HepG2 (cell line): ENCODE results near the gene SQSTM1. TPM values are rescaled to one million over a fixed set of nuclear protein-coding genes. Genes with fewer than 3 reads are reported as not detected.

Experiments used
- ATAC-seq: fragments of 200-7000 bp; cut with Tn5 transposase; 3 replicates; pipeline ENCODE4 v1.9.1; 2020; ENCODE audit warnings: mild to moderate bottlenecking, moderate library complexity
- BruUV-seq: library from RNA; stranded (reverse); fragments of 400-500 nt; replicated peaks from 2 replicates; lab custom pipeline; 2021; lab: Mats Ljungman, UMichigan
- CTCF ChIA-PET: fragments of 300-600 bp; formaldehyde crosslinking; extraction: SDS; loops from one replicate; lab custom pipeline; 2021; ENCODE audit warnings: low total read pairs, inconsistent platforms, low intra/inter-chr PET ratio; lab: Yijun Ruan, JAX
- POLR2A ChIA-PET: fragments of 350-600 bp; sonication (Branson Sonifier 250); formaldehyde crosslinking; loops from one replicate; lab custom pipeline; 2020; ENCODE audit warnings: antibody characterized with exemption, inconsistent platforms; lab: Yijun Ruan, JAX
- DNase-seq: peaks from one replicate; pipeline ENCODE4 v3.0.0-alpha.2; 2015; ENCODE audit warnings: low spot score
- FAIRE-seq: peaks from 3 replicates; lab custom pipeline; 2011; peaks lifted over from hg19 to GRCh38; lab: Jason Lieb, UNC
- H2AFZ ChIP-seq: one replicate; pipeline ENCODE4 v1.6.1; 2011; ENCODE audit warnings: low read length, inconsistent platforms
- H3K27ac ChIP-seq: fragments of 300-600 bp; 3 replicates; pipeline ENCODE4 v1.8.0; 2011; ENCODE audit warnings: mixed run types, mild to moderate bottlenecking, mixed read lengths, low read length, inconsistent platforms; ENCODE audit not compliant: insufficient read depth; ENCODE audit errors: extremely low read length
- H3K27me3 ChIP-seq, 2 experiments: fragments of 200-600 bp in 1 of 2; 2 replicates in 1 of 2; 3 replicates in 1 of 2; pipeline versions ENCODE4 v1.6.0 to v1.8.0; 2011; ENCODE audit warnings: low read length in 2 of 2, mild to moderate bottlenecking in 2 of 2, moderate library complexity in 2 of 2, inconsistent platforms in 1 of 2; ENCODE audit not compliant: insufficient read depth in 2 of 2, control insufficient read depth in 1 of 2
- H3K36me3 ChIP-seq, 2 experiments: fragments of 200-600 bp in 1 of 2; replicated peaks in 1 of 2; 2 replicates in 1 of 2; 3 replicates in 1 of 2; pipeline versions ENCODE4 v1.5.1 to v1.8.0; 2011; ENCODE audit warnings: low read length in 2 of 2, inconsistent platforms in 1 of 2; ENCODE audit not compliant: insufficient read depth in 2 of 2, control insufficient read depth in 1 of 2
- H3K4me1 ChIP-seq: 2 replicates; pipeline ENCODE4 v1.5.1; 2012; ENCODE audit warnings: low read length, inconsistent platforms; ENCODE audit not compliant: insufficient read depth
- H3K4me2 ChIP-seq: 2 replicates; pipeline ENCODE4 v1.6.0; 2011; ENCODE audit warnings: low read depth, low read length, inconsistent platforms
- H3K4me3 ChIP-seq, 3 experiments: fragments of 200-600 bp in 1 of 3; sonication (generic), shearing (Covaris generic) in 1 of 3; replicated peaks in 1 of 3; 2 replicates each; pipeline ENCODE4 v1.5.1; 2011 to 2016; ENCODE audit warnings: low read length in 3 of 3, inconsistent platforms in 2 of 3, low read depth in 2 of 3, mild to moderate bottlenecking in 2 of 3, control low read depth in 1 of 3, mixed read lengths in 1 of 3; ENCODE audit not compliant: insufficient read depth in 1 of 3
- H3K79me2 ChIP-seq: one replicate; pipeline ENCODE4 v1.6.1; 2011; ENCODE audit warnings: low read length, inconsistent platforms; ENCODE audit not compliant: insufficient read depth
- H3K9ac ChIP-seq: 2 replicates; pipeline ENCODE4 v1.6.0; 2011; ENCODE audit warnings: mild to moderate bottlenecking, low read depth, low read length, inconsistent platforms; ENCODE audit not compliant: insufficient read depth
- H3K9me3 ChIP-seq: 2 replicates; pipeline ENCODE4 v1.5.1; 2012; ENCODE audit warnings: mild to moderate bottlenecking, low read length
- H4K20me1 ChIP-seq: 2 replicates; pipeline ENCODE4 v1.6.0; 2011; ENCODE audit warnings: inconsistent platforms, mild to moderate bottlenecking, low read length, moderate library complexity; ENCODE audit not compliant: insufficient read depth
- BRCA1 ChIP-seq: sonication (generic); formaldehyde crosslinking; IDR thresholded peaks from 2 replicates; pipeline ENCODE4 v1.4.0; 2020; ENCODE audit warnings: missing genetic modification reagents
- HNRNPK ChIP-seq: fragments of 200-400 bp; formaldehyde crosslinking; IDR thresholded peaks from 2 replicates; pipeline ENCODE4 v1.6.1; 2018; ENCODE audit warnings: low read length, low read depth, moderate library complexity, mild to moderate bottlenecking; ENCODE audit not compliant: poor library complexity, severe bottlenecking
- MYNN ChIP-seq: sonication (generic); formaldehyde crosslinking; IDR thresholded peaks from 2 replicates; pipeline ENCODE4 v1.4.0; 2020; ENCODE audit warnings: mild to moderate bottlenecking, low read depth, missing genetic modification reagents
- NFKB2 ChIP-seq: sonication (generic); formaldehyde crosslinking; IDR thresholded peaks from 2 replicates; pipeline ENCODE4 v1.4.0; 2020; ENCODE audit warnings: missing genetic modification reagents, borderline replicate concordance
- SAP130 ChIP-seq: IDR thresholded peaks from 2 replicates; pipeline ENCODE4 v1.6.1; 2016; ENCODE audit warnings: low read depth
- TSC22D2 ChIP-seq: sonication (generic); formaldehyde crosslinking; IDR thresholded peaks from 2 replicates; pipeline ENCODE4 v1.5.1; 2020; ENCODE audit warnings: missing genetic modification reagents, mild to moderate bottlenecking, borderline replicate concordance
- ZKSCAN1 ChIP-seq: fragments of 150-350 bp; IDR thresholded peaks from 2 replicates; pipeline ENCODE4 v1.6.1; 2014; ENCODE audit warnings: low read length
- ZNF121 ChIP-seq: sonication (generic); formaldehyde crosslinking; IDR thresholded peaks from 2 replicates; pipeline ENCODE4 v1.5.0; 2020; ENCODE audit warnings: mild to moderate bottlenecking, missing genetic modification reagents
- ZNF879 ChIP-seq: sonication (generic); formaldehyde crosslinking; IDR thresholded peaks from 2 replicates; pipeline ENCODE4 v1.8.1; 2023; ENCODE audit warnings: missing genetic modification reagents
- WGBS: methylation state at CpG from one replicate; pipeline ENCODE4 v1.1.6; 2017; ENCODE audit warnings: low lambda C conversion rate; 5-methylcytosine and 5-hydroxymethylcytosine counted together
- in situ Hi-C: cut with HindIII; loops from 2 replicates; pipeline ENCODE4 v1.10.0; 2017; ENCODE audit warnings: low pct_unique_long_range_greater_than_20kb; ENCODE audit not compliant: extremely low pct_ligation_motif_present
- intact Hi-C: fragments of 100-400 bp; cut with micrococcal nuclease; formaldehyde crosslinking; loops from one replicate; pipeline ENCODE4 v1.10.0; 2022; ENCODE audit not compliant: unreplicated experiment
- polyA plus RNA-seq, 8 experiments: library from polyadenylated mRNA; depleted of rRNA in 3 of 8; stranded (reverse) in 7 of 8; unstranded in 1 of 8; fragments of >200 nt; fragmentation: Illumina TruSeq in 4 of 8; extraction: Trizol in 4 of 8; gene quantifications; 2 replicates each; pipeline versions ENCODE4 v1.2.1 to v1.2.3, GENCODE V29; 2011 to 2016; ENCODE audit warnings: low read depth in 4 of 8, missing spikeins in 1 of 8, mixed read lengths in 1 of 8; ENCODE audit not compliant: insufficient read depth in 1 of 8
- total RNA-seq, 5 experiments: library from RNA; depleted of rRNA; stranded (reverse); fragments of >200 nt; fragmentation: Illumina TruSeq; extraction: Trizol; gene quantifications; 2 replicates each; pipeline ENCODE4 v1.2.3, GENCODE V29; 2016; ENCODE audit warnings: low read depth in 1 of 5
- TF ChIP-seq, protein P1 (sequence below): sonication (generic); formaldehyde crosslinking; IDR thresholded peaks from 2 replicates; pipeline ENCODE4 v1.8.1; 2023; ENCODE audit warnings: mild to moderate bottlenecking, missing genetic modification reagents, borderline replicate concordance
- TF ChIP-seq, protein P2 (sequence below): IDR thresholded peaks from 2 replicates; pipeline ENCODE4 v1.6.1; 2016; ENCODE audit warnings: low read depth, missing genetic modification reagents, missing compliant biosample characterization
- TF ChIP-seq, protein P3 (sequence below): IDR thresholded peaks from 2 replicates; pipeline ENCODE4 v1.6.1; 2018; ENCODE audit warnings: missing genetic modification reagents
- TF ChIP-seq, protein P4 (sequence below): sonication (generic); formaldehyde crosslinking; IDR thresholded peaks from 2 replicates; pipeline ENCODE4 v1.5.0; 2020; ENCODE audit warnings: missing genetic modification reagents, mild to moderate bottlenecking, borderline replicate concordance
- TF ChIP-seq, protein P5 (sequence below): IDR thresholded peaks from 2 replicates; pipeline ENCODE4 v1.4.0; 2020; ENCODE audit warnings: mild to moderate bottlenecking, missing genetic modification reagents

The SQSTM1 gene
- total and polyA plus RNA-seq, 2 of the 13 experiments (the other 11 are each of a cell fraction or from before 2014, with no cell fraction given): 90.9 to 160 TPM

DNA sequence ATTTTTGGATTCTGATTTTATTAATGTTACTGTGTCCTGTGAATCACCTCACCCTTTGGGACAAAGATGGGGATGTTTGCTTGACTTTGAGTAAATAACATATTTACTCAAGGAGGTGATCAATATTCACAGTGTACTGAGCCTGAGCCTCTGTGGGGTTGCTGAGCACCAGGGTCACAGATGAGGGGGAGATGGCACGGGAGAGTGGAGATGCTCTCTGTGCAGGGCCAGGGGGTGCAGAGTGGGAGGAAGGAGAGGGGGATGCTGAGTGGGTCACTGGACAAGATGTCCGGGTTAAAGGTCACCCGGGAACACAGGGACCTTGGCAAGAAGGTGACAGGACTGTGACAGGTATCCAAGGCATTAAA, 4.0 kb downstream of the SQSTM1 start:
- BruUV-seq: no TSS peak
- Histone ChIP-seq H4K20me1 (peaks cover 52% of the 10 kb centered on the region), H2AFZ (no peak overlapping the region), H3K4me1 (peaks cover 82% of the 10 kb centered on the region), H3K27ac (peak overlapping the region; percentile 62), H3K4me3 (peak overlapping the region in 1 of 3 experiments; percentile 50; a peak in 2 of 6 replicates), H3K79me2 (peaks cover 50% of the 10 kb centered on the region), H3K9me3 (no peaks in the 10 kb centered on the region), H3K9ac (no peak overlapping the region), H3K4me2 (peak overlapping the region; percentile 75), H3K36me3 (peaks cover 27 to 53% of the 10 kb centered on the region in 2 experiments), H3K27me3 (no peaks in the 10 kb centered on the region)
- ATAC-seq: peak; percentile 0; the same call in 1 of the 3 replicates
- 28% methylated on average over 3 of the region's 3 CpGs for WGBS
- intact Hi-C loops (no loop called here), in situ Hi-C loops (no loop called here)
- ChIA-PET CTCF (interaction anchor here (1.4 kb wide), 1 partner anchor 23 kb away, joined by 3 read pairs; no protein-coding TSS in a partner anchor), POLR2A (interaction anchor here (0.7 to 2.9 kb wide), 10 partner anchors 12 to 201 kb away, joined by 3 to 13 read pairs (median 8); partner anchors contain the start of gene HNRNPH1)
- DNase-seq: no peak
- no peak for FAIRE-seq
- TF ChIP-seq ZNF121: no peak
- TF ChIP-seq NFKB2: no peak
- TF ChIP-seq ZKSCAN1: no peak
- TF ChIP-seq, protein P1, sequence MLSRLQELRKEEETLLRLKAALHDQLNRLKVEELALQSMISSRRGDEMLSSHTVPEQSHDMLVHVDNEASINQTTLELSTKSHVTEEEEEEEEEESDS: no peak
- TF ChIP-seq, protein P2, sequence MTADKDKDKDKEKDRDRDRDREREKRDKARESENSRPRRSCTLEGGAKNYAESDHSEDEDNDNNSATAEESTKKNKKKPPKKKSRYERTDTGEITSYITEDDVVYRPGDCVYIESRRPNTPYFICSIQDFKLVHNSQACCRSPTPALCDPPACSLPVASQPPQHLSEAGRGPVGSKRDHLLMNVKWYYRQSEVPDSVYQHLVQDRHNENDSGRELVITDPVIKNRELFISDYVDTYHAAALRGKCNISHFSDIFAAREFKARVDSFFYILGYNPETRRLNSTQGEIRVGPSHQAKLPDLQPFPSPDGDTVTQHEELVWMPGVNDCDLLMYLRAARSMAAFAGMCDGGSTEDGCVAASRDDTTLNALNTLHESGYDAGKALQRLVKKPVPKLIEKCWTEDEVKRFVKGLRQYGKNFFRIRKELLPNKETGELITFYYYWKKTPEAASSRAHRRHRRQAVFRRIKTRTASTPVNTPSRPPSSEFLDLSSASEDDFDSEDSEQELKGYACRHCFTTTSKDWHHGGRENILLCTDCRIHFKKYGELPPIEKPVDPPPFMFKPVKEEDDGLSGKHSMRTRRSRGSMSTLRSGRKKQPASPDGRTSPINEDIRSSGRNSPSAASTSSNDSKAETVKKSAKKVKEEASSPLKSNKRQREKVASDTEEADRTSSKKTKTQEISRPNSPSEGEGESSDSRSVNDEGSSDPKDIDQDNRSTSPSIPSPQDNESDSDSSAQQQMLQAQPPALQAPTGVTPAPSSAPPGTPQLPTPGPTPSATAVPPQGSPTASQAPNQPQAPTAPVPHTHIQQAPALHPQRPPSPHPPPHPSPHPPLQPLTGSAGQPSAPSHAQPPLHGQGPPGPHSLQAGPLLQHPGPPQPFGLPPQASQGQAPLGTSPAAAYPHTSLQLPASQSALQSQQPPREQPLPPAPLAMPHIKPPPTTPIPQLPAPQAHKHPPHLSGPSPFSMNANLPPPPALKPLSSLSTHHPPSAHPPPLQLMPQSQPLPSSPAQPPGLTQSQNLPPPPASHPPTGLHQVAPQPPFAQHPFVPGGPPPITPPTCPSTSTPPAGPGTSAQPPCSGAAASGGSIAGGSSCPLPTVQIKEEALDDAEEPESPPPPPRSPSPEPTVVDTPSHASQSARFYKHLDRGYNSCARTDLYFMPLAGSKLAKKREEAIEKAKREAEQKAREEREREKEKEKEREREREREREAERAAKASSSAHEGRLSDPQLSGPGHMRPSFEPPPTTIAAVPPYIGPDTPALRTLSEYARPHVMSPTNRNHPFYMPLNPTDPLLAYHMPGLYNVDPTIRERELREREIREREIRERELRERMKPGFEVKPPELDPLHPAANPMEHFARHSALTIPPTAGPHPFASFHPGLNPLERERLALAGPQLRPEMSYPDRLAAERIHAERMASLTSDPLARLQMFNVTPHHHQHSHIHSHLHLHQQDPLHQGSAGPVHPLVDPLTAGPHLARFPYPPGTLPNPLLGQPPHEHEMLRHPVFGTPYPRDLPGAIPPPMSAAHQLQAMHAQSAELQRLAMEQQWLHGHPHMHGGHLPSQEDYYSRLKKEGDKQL: no peak
- TF ChIP-seq BRCA1: no peak
- TF ChIP-seq MYNN (CRISPR knock-in tag): no peak
- TF ChIP-seq SAP130 (CRISPR knock-in tag): peak; percentile 46; the same call in 1 of the 2 replicates
- TF ChIP-seq, protein P3, sequence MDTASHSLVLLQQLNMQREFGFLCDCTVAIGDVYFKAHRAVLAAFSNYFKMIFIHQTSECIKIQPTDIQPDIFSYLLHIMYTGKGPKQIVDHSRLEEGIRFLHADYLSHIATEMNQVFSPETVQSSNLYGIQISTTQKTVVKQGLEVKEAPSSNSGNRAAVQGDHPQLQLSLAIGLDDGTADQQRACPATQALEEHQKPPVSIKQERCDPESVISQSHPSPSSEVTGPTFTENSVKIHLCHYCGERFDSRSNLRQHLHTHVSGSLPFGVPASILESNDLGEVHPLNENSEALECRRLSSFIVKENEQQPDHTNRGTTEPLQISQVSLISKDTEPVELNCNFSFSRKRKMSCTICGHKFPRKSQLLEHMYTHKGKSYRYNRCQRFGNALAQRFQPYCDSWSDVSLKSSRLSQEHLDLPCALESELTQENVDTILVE (CRISPR knock-in tag): no peak
- TF ChIP-seq TSC22D2 (CRISPR knock-in tag): no peak
- no peak for TF ChIP-seq ZNF879 (CRISPR knock-in tag)
- TF ChIP-seq, protein P4, sequence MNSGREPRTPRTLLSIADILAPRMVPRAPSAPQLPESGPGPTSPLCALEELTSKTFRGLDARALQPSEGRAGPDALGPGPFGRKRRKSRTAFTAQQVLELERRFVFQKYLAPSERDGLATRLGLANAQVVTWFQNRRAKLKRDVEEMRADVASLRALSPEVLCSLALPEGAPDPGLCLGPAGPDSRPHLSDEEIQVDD: no peak
- no peak for TF ChIP-seq HNRNPK
- TF ChIP-seq, protein P5, sequence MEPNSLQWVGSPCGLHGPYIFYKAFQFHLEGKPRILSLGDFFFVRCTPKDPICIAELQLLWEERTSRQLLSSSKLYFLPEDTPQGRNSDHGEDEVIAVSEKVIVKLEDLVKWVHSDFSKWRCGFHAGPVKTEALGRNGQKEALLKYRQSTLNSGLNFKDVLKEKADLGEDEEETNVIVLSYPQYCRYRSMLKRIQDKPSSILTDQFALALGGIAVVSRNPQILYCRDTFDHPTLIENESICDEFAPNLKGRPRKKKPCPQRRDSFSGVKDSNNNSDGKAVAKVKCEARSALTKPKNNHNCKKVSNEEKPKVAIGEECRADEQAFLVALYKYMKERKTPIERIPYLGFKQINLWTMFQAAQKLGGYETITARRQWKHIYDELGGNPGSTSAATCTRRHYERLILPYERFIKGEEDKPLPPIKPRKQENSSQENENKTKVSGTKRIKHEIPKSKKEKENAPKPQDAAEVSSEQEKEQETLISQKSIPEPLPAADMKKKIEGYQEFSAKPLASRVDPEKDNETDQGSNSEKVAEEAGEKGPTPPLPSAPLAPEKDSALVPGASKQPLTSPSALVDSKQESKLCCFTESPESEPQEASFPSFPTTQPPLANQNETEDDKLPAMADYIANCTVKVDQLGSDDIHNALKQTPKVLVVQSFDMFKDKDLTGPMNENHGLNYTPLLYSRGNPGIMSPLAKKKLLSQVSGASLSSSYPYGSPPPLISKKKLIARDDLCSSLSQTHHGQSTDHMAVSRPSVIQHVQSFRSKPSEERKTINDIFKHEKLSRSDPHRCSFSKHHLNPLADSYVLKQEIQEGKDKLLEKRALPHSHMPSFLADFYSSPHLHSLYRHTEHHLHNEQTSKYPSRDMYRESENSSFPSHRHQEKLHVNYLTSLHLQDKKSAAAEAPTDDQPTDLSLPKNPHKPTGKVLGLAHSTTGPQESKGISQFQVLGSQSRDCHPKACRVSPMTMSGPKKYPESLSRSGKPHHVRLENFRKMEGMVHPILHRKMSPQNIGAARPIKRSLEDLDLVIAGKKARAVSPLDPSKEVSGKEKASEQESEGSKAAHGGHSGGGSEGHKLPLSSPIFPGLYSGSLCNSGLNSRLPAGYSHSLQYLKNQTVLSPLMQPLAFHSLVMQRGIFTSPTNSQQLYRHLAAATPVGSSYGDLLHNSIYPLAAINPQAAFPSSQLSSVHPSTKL (CRISPR knock-in tag): peak; percentile 66
